ENCODE measurements around the gene DDAH1.

Gene DDAH1

GRCh38 chr1:85386068-85386722 lies 78.8 kb downstream of the DDAH1 start:
- no peak for DNase-seq

DNA sequence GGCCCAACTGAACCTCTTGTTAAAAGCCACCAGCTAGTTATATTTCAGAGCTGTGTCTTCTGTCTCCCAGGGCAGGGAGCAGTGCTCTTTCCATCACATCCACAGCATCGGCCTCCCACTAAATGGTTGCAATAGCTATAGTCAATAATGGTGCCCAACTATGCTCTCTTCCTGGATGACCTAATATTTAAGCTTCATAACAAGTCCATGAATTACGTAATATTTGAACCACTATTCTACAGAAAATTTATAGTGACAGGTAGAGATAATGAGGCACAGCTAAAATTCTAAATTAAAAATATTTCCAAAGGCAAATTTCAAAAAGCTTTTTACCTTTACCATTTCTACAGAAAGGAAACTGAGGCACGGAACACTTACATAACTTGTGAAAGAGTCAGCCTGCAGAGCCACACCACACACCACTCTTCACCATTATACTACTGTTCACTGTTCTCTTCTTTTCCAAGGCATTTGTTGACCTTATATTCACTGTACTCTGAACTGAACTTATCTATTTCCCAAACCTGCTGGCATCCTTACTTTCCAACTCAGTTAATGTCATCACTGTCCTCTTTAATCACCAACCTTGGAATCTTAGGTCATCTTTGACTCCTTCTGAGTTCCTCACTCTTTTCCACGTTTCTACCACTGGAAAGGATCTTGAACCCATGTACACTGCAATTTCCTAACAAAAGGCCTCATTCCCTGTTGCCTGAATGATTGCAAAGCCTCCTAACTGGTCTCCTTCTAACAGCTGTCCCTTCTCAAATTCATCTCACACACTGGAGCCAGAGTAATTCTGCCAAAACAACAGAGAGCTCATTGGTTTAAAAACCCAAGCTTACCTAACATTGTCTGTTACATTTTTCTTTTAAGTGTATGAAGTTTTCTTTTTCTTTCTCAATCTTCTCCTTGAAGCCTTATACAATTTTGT lies 85.5 kb downstream of the DDAH1 start:
- no peak for DNase-seq

DNA sequence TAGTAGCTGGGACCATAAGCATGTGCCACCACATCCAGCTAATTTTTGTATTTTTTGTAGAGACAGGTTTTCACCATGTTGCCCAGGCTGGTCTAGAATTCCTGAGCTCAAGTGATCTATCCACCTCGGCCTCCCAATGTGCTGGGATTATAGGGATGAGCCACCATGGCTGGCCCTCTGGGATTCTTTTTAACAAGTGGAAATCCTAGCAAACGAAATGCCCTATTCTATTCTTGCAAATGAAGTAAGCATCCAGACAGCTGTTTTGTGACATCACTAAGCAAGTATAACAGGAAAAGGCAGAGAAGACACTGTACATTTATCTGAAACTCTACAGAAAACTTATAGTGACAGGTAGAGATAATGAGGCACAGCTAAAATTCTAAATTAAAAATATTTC lies 86.4 kb downstream of the DDAH1 start:
- DNase-seq: no peak

GRCh38 chr1:85376356-85376755 lies 88.6 kb downstream of the DDAH1 start:
- DNase-seq: no peak

DNA sequence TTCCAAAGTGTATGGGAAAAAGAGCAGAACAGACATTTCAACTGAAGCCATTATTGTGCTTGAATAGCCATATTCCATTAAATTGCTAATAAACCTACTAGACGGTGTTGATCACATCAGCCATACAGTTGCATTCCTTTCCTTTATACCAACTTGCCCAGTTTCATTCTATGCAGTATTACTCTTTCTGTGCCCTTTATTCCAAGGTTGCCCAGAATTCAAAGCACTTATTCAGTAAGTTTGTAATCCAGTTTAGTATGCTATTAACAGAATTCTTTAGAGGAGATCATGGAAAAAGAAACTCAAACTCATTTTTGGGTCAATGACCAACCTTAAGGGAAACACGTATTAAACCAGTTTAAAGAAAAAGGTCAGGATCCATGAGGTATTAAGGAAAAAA lies 89.5 kb downstream of the DDAH1 start:
- DNase-seq: no peak

GRCh38 chr1:85374160-85374559 lies 90.8 kb downstream of the DDAH1 start:
- DNase-seq: no peak

DNA sequence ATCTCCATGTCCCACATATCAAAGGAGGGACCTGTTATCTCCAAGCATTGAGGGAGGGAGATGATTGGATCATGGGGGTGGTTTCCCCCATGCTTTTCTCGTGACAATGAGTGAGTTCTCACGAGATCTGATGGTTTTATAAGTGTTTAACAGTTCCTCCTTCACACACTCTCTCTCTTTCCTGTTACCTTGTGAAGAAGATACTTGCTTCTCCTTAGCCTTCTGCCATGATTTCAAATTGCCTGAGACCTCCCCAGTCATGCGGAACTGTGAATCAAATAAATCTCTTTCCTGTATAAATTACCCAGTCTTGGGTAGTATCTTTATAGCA lies 91.6 kb downstream of the DDAH1 start:
- no peak for DNase-seq

- DNase-seq: no peak
Measured at GRCh38 chr1:85372683-85373377, 92.1 kb downstream of the DDAH1 start.

DNA sequence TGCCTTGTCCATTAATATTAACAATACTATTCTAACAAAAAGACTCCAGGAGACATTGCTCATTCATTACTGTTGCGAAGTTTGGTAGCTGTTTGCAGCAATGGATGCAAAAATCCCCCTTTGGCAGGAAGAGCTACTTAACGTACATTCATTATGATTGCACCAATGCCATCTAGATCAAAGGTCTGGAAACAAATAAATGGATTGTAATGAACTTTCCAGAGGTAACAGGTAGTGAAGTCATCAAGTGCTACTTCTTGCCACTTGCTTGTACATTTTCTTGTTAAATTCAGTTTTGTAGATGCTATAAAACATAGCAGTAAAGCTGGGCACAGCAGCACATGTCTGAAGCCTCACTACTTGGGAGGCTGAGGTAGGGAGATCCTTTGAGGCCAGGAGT lies 93.9 kb downstream of the DDAH1 start:
- DNase-seq: no peak

DNA sequence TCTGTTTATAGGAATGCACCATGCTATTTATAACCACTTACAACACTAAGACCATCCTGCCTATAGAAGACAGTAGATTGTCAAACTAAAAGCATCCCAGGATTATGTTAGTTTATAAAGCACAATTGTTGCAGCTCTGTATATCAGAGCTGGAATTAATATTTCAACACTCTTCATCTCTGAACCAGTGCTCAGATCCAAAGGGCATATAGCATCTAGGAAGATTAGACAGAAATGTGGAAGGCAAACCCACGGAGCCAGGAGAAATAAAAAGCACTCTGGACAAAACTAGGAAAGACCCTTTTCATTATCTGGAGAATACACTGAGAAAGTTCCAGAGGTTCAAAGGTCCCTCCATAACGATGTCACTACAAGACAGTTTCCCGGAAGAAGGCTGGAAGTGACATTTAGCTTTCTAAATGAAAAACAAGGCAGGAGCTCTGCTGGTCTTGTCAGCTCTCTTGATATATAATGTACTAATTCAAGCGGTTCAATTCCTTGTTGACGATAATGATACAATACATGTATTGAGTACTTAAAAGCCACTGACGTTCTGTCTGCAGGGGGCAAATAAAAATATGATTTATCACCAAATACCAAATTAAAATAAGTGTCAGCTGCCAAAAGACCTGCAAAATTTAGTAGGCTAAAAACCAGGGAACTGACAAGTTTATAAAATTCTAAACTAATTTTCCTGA lies 96.7 kb downstream of the DDAH1 start:
- DNase-seq: no peak

GRCh38 chr1:85366391-85367170 lies 98.4 kb downstream of the DDAH1 start:
- no peak for DNase-seq

DNA sequence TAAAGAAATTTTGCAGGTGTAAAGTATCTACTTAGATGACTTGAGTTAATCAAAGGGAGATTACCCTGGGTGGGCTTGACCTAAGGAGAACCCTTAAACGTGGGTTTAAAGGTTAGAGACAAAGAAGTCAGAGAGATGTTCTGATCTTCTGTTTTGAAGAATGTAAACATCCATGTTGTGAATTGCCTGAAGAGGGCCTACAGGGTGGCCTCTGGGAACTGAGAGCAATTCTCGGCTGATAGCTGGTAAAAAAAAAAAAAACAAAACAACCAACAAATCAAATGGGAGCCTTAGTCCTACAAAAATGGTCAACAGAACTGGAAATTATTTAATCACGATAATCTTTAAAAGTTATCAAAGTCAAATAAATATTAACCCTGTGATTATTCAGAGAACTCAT lies 99.1 kb downstream of the DDAH1 start:
- no peak for DNase-seq

- DNase-seq: no peak
Measured at GRCh38 chr1:85363521-85363920, 101.4 kb downstream of the DDAH1 start.

DNA sequence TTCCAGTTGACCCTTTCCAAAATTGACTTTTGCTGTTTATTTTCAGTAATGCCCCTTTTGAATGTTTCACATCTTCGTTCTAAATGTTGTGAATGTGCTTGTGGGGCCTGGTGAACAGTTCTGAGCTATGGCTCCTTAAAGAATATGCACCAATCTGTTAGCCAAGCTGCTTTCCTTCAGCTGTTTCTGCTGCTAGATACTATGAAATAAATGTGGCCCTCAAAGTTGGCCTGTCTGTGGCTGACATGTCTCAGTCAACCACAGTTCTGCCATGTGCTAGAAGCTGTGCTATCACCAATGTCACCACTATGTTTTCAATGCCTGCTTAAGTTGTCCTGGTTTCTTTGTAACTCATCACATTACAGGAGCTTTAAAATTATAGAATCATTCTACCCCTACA lies 101.9 kb downstream of the DDAH1 start:
- no peak for DNase-seq

GRCh38 chr1:85361606-85362296 lies 103.2 kb downstream of the DDAH1 start:
- DNase-seq: no peak

DNA sequence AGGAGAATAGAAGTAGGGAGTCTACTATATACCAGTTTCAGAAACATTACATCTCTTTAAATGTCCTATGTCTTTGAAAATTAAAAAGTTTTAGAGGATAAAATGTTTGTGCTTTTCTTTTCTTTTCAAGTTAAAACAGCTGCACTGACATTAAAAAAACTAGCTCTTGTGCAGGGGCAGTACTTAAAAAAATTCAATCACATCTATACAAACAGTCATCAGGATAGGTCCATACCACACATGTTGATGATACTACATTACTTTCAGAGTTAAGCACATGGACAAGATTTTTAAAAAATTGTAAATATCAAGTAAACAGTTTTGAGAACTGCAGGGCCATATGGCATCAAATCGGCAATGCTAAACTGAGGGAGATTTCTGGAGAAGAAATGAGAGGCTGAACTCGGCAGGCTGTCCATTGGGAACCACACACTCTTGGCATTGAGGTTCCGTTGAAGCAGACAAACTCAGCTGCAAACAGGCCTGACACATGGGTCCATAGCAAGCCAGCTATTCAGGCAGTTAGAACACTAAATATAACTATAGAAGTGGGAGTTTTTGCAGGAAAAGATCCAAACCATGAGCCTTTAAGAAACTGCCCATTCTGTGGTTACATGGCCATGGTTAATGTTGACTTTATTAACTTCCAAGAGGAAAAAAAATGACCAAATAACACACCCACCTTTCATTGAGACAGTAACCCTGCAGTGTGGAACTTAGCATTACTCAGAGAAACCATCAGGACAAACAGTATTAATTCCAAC lies 104.0 kb downstream of the DDAH1 start:
- no peak for DNase-seq

GRCh38 chr1:85359874-85360721 lies 104.9 kb downstream of the DDAH1 start:
- DNase-seq: no peak

DNA sequence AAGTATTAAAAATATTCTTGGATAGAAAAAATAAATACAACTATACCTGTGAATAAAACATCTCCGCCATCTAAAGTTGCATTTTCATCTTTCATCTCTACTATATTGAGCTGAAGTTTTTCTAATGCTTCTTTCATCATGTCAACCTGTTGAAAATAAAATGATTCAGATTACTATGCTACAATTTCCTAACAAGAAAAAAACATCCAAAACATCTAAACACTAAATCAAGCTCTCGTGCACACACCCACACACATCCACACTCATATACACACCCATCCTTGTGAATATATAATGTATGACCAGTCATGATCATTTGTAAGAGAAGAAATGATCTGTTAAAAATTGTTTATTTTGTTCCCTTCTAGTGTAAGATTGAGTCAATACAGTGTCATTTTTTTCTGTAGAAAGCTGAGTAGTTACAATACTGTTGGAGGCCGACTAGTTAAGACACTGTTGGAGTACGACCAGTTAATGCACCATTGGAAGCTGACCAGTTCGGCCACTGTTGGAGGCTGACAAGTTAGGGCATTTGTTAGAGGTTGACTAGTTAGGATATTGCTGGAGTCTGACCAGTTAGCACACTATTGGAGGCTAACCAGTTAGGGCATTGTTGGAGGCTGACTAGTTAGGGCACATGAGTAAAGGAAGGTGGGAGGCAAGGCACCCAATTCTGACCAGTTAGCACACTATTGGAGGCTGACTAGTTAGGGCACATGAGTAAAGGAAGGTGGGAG lies 106.1 kb downstream of the DDAH1 start:
- no peak for DNase-seq

- no peak for DNase-seq
Measured at GRCh38 chr1:85357817-85358216, 107.1 kb downstream of the DDAH1 start.
